Activated B cell treated with CpG ODN at 0.5 μM for 24 hours (primary cell): ENCODE results near the gene MSMP. TPM values are rescaled to one million over a fixed set of nuclear protein-coding genes. Genes with fewer than 3 reads are reported as not detected.

Experiments
- ATAC-seq: fragments of 200-7000 bp; cut with Tn5 transposase; one replicate; pipeline ENCODE4 v1.10.0; 2021; ENCODE audit warnings: low read depth, mild to moderate bottlenecking, moderate library complexity
- CTCF ChIA-PET: fragments of 350-600 bp; sonication (Branson Sonifier 250); formaldehyde crosslinking; loops from one replicate; lab custom pipeline; 2021; ENCODE audit warnings: antibody characterized with exemption; lab: Charles Lee
- POLR2A ChIA-PET: fragments of 350-600 bp; sonication (Branson Sonifier 250); formaldehyde crosslinking; loops from one replicate; lab custom pipeline; 2021; ENCODE audit warnings: antibody characterized with exemption; lab: Charles Lee
- DNase-seq: peaks from one replicate; pipeline ENCODE4 v3.0.0; 2022
- H3K27ac Mint-ChIP-seq: one replicate; pipeline ENCODE4 v1.8.0; 2020; ENCODE audit warnings: mixed read lengths
- H3K27me3 Mint-ChIP-seq: one replicate; pipeline ENCODE4 v1.8.0; 2021; ENCODE audit warnings: mixed read lengths
- H3K36me3 Mint-ChIP-seq: one replicate; pipeline ENCODE4 v1.8.0; 2021; ENCODE audit warnings: low read depth, mixed read lengths
- H3K4me1 Mint-ChIP-seq: one replicate; pipeline ENCODE4 v1.8.0; 2021; ENCODE audit warnings: mixed read lengths
- H3K4me3 Mint-ChIP-seq: one replicate; pipeline ENCODE4 v1.8.0; 2020; ENCODE audit warnings: mild to moderate bottlenecking, mixed read lengths
- H3K9me3 Mint-ChIP-seq: one replicate; pipeline ENCODE4 v1.8.0; 2020; ENCODE audit warnings: mixed read lengths
- intact Hi-C: fragments of 100-400 bp; cut with micrococcal nuclease; formaldehyde crosslinking; loops from one replicate; pipeline ENCODE4 v1.15.1; 2024
- total RNA-seq: library from RNA; stranded (reverse); gene quantifications from 2 replicates; pipeline ENCODE4 v1.2.3, GENCODE V29; 2022
- TF ChIP-seq, protein P1 (sequence below): fragments of 200-600 bp; IDR thresholded peaks from one replicate; pipeline ENCODE4 v1.8.0; 2022; ENCODE audit warnings: antibody characterized with exemption, mild to moderate bottlenecking

The MSMP gene
- total RNA-seq, 1 donor from 2014 or later = 1.2 TPM

DNA sequence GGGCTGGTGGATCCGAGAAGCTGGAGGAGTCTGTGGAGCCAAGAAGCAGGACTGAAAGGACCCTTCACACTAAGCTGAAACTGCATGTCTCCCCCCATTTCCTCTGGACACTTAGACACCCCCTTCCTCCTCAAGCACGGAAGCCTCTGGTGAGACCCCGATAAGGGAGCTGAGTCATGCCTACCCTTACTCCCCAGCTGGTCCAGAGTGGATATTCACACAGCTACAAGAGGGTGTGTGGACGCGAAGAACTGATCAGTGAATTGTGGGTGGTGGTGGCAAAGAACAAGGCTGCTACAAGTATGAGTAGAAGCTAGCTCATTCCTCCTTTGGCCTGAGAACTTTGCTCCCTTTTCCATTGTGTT is 26.4 kb downstream of the MSMP start:
- H3K27ac Mint-ChIP-seq = no peak overlapping the region
- no peak for ATAC-seq
- H3K27me3 Mint-ChIP-seq = no peaks in the 10 kb centered on the region
- H3K9me3 Mint-ChIP-seq = no peaks in the 10 kb centered on the region
- no peak for DNase-seq
- ChIA-PET CTCF (interaction anchor here (0.7 to 7.6 kb wide), 12 partner anchors 8 to 124 kb away, joined by 3 to 52 read pairs (median 5); partner anchors contain the start of genes CCDC107, GBA2, RGP1 and RMRP), POLR2A (interaction anchor here (0.5 to 2.8 kb wide), 12 partner anchors 8 to 761 kb away, joined by 3 to 22 read pairs (median 6); partner anchors contain the start of genes CCDC107, RMRP and TPM2)
- no peaks in the 10 kb centered on the region for H3K4me1 Mint-ChIP-seq
- peaks cover 47% of the 10 kb centered on the region for H3K36me3 Mint-ChIP-seq
- no peak overlapping the region for H3K4me3 Mint-ChIP-seq
- intact Hi-C loops = loop anchor here (1.0 kb wide), 1 partner anchor 8 kb away; no protein-coding TSS in a partner anchor
- TF ChIP-seq, protein P1, sequence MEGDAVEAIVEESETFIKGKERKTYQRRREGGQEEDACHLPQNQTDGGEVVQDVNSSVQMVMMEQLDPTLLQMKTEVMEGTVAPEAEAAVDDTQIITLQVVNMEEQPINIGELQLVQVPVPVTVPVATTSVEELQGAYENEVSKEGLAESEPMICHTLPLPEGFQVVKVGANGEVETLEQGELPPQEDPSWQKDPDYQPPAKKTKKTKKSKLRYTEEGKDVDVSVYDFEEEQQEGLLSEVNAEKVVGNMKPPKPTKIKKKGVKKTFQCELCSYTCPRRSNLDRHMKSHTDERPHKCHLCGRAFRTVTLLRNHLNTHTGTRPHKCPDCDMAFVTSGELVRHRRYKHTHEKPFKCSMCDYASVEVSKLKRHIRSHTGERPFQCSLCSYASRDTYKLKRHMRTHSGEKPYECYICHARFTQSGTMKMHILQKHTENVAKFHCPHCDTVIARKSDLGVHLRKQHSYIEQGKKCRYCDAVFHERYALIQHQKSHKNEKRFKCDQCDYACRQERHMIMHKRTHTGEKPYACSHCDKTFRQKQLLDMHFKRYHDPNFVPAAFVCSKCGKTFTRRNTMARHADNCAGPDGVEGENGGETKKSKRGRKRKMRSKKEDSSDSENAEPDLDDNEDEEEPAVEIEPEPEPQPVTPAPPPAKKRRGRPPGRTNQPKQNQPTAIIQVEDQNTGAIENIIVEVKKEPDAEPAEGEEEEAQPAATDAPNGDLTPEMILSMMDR = no peak

DNA sequence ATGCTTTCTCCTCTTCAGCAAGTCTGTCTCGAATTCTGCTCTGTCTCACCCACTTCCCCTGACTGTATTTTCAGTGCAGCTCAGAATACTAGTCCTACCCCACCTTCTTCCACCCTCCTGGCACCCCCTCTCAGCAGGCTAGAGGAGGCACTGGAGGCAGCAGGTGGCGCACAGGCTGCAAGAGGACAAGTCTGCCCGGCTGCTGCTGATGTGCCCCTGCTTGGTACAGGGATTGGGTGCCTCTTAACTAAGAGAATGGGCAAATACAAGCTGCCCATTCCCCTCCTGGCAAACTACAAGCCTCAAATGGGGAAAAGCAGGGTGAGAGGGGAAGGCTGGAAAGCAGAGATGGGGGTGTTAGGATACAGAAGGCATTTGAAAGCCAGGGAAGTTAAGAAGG is 27.1 kb downstream of the MSMP start:
- Mint-ChIP-seq H3K9me3 (no peaks in the 10 kb centered on the region), H3K27me3 (no peaks in the 10 kb centered on the region), H3K27ac (no peak overlapping the region), H3K4me3 (peak overlapping the region; percentile 66), H3K36me3 (peaks cover 52% of the 10 kb centered on the region), H3K4me1 (no peaks in the 10 kb centered on the region)
- intact Hi-C loops = no loop called here
- ATAC-seq (peak; percentile 80), DNase-seq (peak; percentile 31)
- ChIA-PET CTCF (interaction anchor here (0.7 to 7.6 kb wide), 9 partner anchors 13 to 154 kb away, joined by 3 to 52 read pairs (median 9); partner anchors contain the start of genes CCDC107, GBA2, RGP1 and RMRP), POLR2A (interaction anchor here (0.8 to 2.8 kb wide), 6 partner anchors 8 to 107 kb away, joined by 3 to 22 read pairs (median 4); no protein-coding TSS in a partner anchor)
- TF ChIP-seq, protein P1 = no peak

DNA sequence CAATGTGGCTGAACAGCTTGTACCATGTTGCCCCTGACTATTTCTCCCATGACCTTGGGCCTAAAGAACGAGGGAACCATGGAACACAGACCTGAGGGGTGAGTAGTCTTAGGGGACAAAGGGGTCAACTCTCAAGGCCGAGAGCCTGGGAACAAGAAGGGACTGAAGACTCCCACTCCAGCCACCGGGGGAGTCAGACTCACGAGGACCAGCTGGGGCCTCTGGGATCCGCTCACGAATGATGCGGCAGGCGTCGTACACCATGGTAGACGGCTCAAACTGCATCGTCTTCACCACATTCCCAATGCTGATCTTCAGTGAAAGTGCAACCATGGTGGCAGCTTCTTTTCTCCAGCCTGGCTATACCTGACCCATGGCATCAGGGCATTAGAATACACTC is 28.7 kb downstream of the MSMP start:
- DNase-seq = no peak
- POLR2A ChIA-PET = interaction anchor here (0.7 kb wide), 1 partner anchor 117 kb away, joined by 4 read pairs; no protein-coding TSS in a partner anchor
- TF ChIP-seq, protein P1 = no peak
- CTCF ChIA-PET = no interaction called here
- H3K4me3 Mint-ChIP-seq = no peak overlapping the region
- no peak for ATAC-seq
- H3K27ac Mint-ChIP-seq = no peak overlapping the region
- peaks cover 60% of the 10 kb centered on the region for H3K36me3 Mint-ChIP-seq
- no peaks in the 10 kb centered on the region for H3K27me3 Mint-ChIP-seq
- H3K9me3 Mint-ChIP-seq = no peaks in the 10 kb centered on the region
- H3K4me1 Mint-ChIP-seq = no peaks in the 10 kb centered on the region
- intact Hi-C loops = no loop called here

DNA sequence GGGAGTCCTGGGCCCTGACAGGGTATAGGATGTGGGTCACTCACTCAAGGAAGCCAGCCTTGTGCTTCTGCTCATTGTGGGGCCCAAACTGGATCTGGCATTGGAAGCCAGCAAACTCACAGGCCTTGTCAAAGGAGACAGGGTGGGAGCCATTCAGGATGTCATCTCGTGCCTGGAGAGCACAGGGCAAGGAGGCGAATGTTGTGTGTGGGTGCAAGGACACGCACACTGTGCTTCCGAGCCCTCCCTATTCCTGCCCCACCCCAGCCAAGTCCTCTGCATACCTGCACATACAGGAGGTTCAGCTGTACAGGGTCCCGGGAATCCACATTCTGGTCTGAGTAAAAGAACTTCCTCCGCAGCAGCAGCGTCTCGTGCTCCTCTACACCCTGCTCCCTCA is 30.2 kb downstream of the MSMP start:
- H3K9me3 Mint-ChIP-seq = no peaks in the 10 kb centered on the region
- DNase-seq (no peak), ATAC-seq (no peak)
- intact Hi-C loops = no loop called here
- TF ChIP-seq, protein P1 = no peak
- peaks cover 13% of the 10 kb centered on the region for H3K4me1 Mint-ChIP-seq
- peaks cover 75% of the 10 kb centered on the region for H3K36me3 Mint-ChIP-seq
- ChIA-PET CTCF (no interaction called here), POLR2A (no interaction called here)
- no peak overlapping the region for H3K27ac Mint-ChIP-seq
- H3K4me3 Mint-ChIP-seq = no peak overlapping the region
- no peaks in the 10 kb centered on the region for H3K27me3 Mint-ChIP-seq

DNA sequence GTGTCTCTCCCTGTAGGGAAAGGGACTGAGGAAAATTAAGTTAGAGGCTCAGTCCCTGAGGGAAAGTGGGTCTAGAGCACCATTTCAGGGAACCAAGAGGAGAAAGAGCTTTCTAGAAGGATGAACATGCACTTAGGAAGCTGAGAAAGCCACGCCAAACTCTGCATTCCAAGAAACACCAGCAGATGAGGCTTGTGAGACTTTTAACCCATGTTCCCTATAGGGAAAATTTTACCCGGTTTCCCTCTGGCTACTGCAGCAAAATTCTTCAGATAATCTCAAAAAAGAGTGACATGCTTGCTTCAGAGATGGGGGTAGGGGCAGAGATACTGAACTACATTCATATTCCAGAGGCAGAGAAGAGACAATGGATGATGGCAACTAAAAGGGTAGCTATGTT is 30.6 kb downstream of the MSMP start:
- no peak overlapping the region for H3K4me3 Mint-ChIP-seq
- H3K4me1 Mint-ChIP-seq = peaks cover 18% of the 10 kb centered on the region
- CTCF ChIA-PET = no interaction called here
- DNase-seq (no peak), ATAC-seq (no peak)
- no peak overlapping the region for H3K27ac Mint-ChIP-seq
- no peaks in the 10 kb centered on the region for H3K27me3 Mint-ChIP-seq
- intact Hi-C loops = no loop called here
- no peaks in the 10 kb centered on the region for H3K9me3 Mint-ChIP-seq
- TF ChIP-seq, protein P1 = no peak
- peaks cover 80% of the 10 kb centered on the region for H3K36me3 Mint-ChIP-seq
- POLR2A ChIA-PET = no interaction called here
